Erythroblast (primary cell): ENCODE results near the gene CALML5.

Source experiments
- GATA1 ChIP-seq: IDR thresholded peaks from 2 replicates; pipeline ENCODE4 v1.6.1; 2011; ENCODE audit warnings: low read depth, mild to moderate bottlenecking, control low read depth, low read length, moderate library complexity
- POLR2A ChIP-seq: IDR thresholded peaks from 2 replicates; pipeline ENCODE4 v1.6.1; 2011; ENCODE audit warnings: mild to moderate bottlenecking, low read length

DNA sequence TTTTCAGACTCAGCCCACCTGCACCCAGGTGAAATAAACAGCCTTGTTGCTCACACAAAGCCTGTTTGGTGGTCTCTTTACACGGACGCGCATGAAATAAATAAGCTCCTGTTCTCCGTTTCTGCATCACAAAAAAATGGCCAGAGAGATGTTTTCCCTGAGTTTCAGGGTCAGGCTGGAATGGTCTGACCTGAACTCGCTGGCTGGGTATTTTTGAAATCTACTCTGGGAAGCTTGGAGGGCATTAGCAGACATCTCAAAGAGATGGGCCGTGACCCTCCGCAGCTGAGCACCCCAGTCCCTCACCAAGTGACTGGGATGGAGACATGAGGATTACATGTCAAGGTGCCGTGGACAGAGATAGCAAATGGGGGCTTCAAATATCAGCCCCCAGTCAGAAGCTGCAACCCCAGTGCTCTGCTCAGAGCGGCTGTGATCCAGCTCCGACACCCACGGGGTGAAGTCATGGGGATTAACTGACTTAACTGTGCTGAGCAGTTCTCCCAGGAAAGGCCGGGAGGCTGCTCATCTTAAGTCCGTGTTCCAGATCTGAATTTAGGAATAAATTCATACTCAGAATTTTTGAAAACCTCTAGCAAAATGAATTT, 22.3 kb downstream of the CALML5 start:
- no peak for TF ChIP-seq POLR2A
- no peak for TF ChIP-seq GATA1
